Right kidney (tissue), 1 donor: ENCODE measurements around the gene IFI27.

ENCODE experiments used
- DNase-seq: peaks from one replicate; pipeline ENCODE4 v3.0.0-alpha.2; 2016

The IFI27 gene

GRCh38 chr14:94102768-94103482 lies 7.6 kb upstream of the IFI27 start:
- no peak for DNase-seq

DNA sequence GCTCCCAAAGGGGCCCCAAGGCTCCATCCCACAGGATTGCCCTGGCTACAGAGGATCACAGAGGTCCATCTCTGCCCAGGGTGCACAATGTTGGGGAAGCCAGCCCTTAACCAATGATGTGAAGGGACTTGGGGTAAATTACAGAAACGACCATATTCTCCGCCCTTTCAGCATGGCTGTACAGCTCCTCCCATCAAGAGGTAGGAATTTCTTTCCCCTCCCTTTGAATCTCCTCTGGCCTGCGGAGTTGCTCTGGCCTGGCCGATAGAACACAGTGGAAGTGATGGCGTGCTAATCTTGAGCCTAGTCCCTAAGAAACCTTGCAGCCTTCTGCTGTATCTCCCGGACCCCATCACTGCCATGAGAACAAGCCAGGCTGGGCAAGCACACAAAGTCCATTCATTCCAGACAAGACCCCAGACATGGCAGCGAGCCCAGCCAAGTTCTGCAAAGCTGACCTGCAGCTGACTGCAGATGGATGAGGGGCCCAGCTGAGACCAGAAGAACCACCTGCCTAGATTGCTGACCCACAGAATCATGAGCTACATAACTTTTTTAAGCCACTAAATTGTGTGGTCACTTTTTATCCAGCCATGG lies 6.9 kb upstream of the IFI27 start:
- DNase-seq: no peak

GRCh38 chr14:94104731-94105130 lies 5.8 kb upstream of the IFI27 start:
- no peak for DNase-seq

DNA sequence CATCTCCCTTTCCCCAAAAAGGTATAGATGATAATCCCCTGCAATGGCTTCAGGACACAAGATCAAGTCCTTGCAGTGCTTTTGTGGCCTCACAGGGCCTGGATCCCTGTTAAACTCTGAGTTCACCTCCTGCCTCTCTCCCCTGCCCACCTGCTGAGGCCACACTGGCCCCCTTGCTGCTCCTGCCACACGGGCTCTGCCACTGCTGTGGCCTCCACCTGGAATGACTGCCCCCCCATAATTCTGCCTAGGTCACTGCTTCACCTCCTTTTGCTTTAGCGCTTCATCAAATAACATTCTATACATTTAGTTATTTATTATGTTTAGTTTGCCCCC lies 653 bp upstream of the IFI27 start:
- no peak for DNase-seq

DNA sequence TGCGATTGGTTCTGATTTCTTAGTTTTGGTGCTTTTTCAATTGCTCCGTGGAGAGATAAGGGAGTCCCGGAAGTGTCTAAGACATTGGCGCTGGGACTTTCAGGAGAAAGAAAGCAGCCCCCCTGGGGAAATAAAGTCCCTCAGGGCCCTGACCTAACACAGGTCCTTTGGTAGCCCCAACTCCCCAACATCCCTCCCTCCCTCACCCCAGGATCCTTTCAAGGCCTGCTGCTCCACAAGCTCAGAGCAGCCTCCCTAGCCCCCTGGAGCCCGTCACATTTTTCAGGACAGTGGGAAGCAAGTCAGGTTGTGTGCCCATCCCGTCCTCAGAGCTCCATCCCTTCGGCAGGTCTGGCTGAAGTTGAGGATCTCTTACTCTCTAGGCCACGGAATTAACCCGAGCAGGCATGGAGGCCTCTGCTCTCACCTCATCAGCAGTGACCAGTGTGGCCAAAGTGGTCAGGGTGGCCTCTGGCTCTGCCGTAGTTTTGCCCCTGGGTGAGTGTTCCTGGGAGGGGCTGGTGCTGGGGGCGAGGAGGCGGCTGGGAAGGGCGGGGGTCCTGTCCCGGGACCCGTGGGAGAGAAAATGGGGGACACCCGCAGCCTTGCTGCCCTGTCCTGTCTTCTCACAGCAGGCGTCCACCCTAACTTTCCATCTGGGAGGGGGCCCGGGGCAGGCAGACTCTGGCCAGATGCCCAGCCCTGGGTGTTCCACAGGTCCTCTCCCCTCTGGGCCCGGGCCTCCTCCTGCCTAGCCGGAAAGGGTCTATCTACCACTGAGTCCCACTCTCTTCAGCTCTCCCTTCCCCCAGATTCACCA lies 950 bp downstream of the IFI27 start:
- no peak for DNase-seq

GRCh38 chr14:94112513-94113063 lies 2.1 kb downstream of the IFI27 start:
- DNase-seq: no peak

GRCh38 chr14:94113073-94113472 lies 2.5 kb downstream of the IFI27 start:
- DNase-seq: no peak

DNA sequence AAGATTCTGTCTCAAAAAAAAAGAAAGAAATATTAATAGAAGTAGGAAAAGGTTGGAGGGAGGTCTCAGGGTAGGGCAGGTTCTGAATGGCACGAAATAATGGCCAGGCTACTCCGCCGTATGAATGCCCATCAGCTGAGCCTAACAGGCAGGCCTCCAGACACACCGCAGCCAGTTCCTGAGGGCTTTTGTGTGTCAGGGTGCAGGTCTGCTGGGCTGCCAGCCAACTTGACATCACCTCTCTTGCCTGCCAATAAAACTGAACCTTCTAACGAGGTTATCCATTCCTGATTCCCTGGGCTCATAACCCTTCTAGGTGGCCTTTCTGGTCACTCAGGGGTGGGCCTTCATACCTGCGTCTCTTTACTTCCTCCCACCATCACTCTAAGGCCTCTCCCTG lies 3.0 kb downstream of the IFI27 start:
- no peak for DNase-seq

GRCh38 chr14:94113908-94114588 lies 3.5 kb downstream of the IFI27 start:
- no peak for DNase-seq

- no peak for DNase-seq
Observed at GRCh38 chr14:94114589-94115057, 4.1 kb downstream of the IFI27 start.

DNA sequence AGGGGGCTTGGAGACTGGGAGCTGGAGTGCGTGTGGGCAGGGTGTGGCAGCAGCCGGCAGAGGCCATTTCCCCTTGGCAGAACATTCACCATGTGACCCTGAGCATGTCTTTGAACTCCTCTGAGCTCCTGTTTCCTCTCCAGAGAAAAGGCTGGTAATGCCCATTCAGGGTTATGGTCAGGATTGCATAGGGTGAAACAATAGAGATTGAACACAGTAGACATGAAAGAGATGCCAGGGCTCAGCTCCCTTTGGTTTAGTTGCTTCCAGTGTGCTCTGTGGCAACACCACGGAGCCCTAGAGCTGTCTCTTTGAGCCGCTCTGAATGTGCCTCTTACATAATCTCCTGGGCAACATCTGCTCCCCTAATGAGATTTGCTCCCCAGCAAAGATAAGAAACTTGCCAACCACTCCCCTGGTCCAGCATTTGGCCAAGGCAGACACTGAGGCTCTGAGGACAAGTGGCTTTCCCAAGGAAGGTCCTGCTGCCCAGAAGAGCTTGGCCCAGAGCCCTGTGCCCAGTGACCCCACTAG lies 4.6 kb downstream of the IFI27 start:
- no peak for DNase-seq

DNA sequence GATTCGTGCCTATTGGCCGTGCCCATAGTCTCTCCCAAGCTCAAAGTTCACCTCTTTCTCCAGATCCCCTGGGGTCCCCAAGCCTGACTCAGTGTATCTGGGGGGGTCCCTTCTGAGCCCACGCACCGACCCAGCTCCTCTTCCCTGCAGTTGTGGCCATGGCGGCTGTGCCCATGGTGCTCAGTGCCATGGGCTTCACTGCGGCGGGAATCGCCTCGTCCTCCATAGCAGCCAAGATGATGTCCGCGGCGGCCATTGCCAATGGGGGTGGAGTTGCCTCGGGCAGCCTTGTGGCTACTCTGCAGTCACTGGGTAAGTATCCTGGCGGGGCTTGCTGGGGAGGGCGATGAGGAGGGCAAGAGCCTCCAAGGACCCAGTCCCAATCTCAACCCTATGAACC lies 5.1 kb downstream of the IFI27 start:
- no peak for DNase-seq

- no peak for DNase-seq
Observed at GRCh38 chr14:94116701-94117100, 6.2 kb downstream of the IFI27 start.

- no peak for DNase-seq
Observed at GRCh38 chr14:94117856-94118255, 7.3 kb downstream of the IFI27 start.

DNA sequence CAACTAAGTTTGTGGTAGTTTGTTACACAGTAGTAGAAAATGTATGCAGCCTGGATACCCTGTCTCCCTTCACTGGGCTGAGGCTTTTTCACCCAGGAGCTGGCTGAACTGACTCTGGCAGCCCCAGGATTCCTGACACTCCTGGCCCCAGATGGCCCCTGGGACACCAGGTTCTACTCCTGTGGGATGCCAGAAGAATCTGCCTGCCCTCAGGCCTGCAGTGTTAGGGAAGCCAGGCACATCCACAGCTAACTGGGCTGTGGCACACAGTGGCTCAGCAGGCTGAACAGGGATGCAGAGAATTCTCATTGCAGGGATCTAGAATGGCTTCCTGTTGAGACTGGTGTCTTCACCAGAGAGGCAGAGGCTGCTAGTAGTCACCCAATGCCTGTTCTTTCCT lies 8.5 kb downstream of the IFI27 start:
- DNase-seq: no peak

DNA sequence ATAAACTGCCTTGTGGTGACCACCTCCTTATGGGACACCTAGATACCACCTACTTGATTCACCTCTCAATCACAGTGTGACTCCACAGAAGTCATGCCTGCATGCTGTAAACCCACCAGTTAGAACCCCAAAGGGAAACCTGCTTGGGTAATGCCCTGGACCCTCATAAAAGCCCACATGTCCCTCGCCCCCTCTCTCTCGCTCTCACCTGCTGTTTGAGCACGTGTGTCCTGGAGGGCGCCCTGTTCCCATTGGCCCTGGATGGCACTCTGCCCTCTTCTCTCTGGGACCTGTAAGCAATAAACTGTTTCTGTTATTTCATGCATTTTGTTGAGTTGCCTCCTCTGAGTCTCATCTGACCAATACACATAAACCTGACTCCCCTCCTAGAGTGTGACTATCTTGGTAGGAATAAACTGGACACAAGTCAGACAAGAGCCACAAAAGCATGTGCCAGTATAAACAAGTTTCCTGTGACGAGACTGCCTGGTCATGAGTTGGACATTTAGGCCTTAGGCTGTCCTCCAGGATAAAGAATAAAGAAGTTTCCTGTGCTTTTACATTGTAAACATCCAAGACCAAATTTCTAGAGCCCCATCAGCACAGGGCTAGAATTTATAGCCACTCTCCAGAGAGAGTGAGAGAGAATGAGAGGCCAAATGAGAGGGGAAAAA lies 10.3 kb downstream of the IFI27 start:
- DNase-seq: no peak

DNA sequence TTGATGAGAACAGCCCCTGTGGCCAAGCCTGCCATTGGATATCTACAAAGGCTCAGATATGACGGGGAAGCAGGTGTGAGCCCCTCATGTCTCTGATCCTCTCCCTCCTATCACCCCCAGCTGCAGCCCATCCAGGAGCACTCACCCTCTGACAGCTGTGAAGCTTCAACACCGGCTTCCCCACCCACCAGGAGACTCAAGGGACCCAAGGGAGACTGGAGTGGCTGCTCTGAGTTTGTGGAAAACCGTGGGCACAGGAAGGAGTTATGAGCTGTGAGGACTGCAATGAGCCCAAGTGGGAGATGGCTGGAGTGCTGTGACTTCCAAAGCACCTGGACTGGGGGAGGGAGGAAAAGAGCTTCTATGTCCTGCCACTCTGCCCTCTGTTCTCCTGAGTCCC lies 10.9 kb downstream of the IFI27 start:
- no peak for DNase-seq

DNA sequence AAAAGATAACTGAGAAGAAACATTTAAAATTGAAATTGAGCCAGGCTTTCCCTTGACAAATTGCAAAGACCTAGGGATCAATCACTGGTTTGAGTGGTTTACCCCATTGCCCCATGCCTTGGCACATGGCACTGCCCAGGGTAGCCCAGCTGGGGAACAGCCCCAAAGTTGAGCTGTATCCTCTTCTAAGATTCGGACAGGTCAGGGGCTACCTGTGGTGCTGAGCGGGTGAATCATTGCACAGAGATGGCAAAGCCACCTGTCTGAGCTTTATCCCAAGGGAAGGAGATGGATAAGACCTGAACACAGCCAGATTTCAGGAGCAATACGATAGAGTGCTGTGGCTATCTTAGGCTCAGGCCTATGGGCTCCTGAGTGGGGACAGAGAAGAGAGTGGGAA lies 11.9 kb downstream of the IFI27 start:
- no peak for DNase-seq

DNA sequence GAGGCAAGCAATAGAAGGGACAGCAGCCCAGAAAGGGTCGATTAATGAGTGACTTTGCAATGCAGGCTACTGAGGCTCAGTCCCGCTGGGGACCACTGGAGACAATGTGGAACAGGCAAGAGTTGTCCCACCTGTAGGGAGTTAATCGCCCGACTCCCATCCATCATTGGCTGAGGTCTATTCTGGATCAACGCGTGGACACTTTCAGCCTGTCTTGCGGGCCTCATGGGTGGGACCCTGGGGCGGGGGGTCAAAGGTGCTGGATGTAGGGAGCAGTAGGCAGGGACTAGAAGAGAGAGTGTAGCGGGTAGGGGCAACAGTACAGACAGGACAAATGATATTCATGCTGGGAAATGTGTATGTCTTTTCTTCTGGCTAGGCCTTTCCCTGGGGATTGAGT lies 12.8 kb downstream of the IFI27 start:
- no peak for DNase-seq

DNA sequence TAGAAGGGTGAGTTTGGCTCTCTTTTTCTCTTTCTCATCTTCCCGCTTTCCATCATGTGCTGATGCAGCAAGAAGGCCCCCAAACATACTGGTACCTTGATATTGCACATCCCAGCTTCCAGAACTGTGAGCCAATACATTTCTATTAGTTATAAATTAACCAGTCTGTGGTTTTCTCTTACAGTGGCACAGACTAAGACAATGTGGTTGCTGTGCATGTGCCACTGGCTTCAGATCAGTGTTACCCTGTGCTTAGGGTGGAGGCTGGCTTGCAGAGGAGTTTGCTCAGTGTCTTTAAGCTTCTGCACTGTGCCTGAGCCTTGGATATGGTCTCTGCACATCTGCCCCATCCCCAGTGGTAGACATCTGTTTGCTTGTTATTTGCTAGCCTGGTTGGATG lies 13.3 kb downstream of the IFI27 start:
- DNase-seq: no peak

GRCh38 chr14:94124582-94125377 lies 14.2 kb downstream of the IFI27 start:
- no peak for DNase-seq
